Thymus (tissue), 11 donors: Measurements from ENCODE around the gene STARD8. TPM values are rescaled to one million over a fixed set of nuclear protein-coding genes. Genes with fewer than 3 reads are reported as not detected.

Experiments
- DNase-seq, 9 donors: peaks; one replicate each; pipeline ENCODE4 v3.0.0-alpha.2; 2013; ENCODE audit warnings: low spot score in 9 of 9, low read depth in 6 of 9, missing footprints in 1 of 9
- H3K27ac ChIP-seq, 2 donors: one replicate each; pipeline ENCODE4 v1.5.1; 2013; ENCODE audit warnings: control low read depth in 1 of 2, low read depth in 1 of 2, low read length in 1 of 2, mild to moderate bottlenecking in 1 of 2, moderate library complexity in 1 of 2
- H3K27me3 ChIP-seq, 2 donors: one replicate each; pipeline ENCODE4 v1.5.1; 2013; ENCODE audit warnings: low read length in 1 of 2; ENCODE audit not compliant: control insufficient read depth in 2 of 2, insufficient read depth in 1 of 2
- H3K36me3 ChIP-seq, 2 donors: one replicate each; pipeline ENCODE4 v1.5.1; 2013; ENCODE audit warnings: low read length in 1 of 2, mild to moderate bottlenecking in 1 of 2, moderate library complexity in 1 of 2; ENCODE audit not compliant: control insufficient read depth in 2 of 2, insufficient read depth in 2 of 2
- H3K4me1 ChIP-seq, 2 donors: one replicate each; pipeline ENCODE4 v1.5.1; 2013; ENCODE audit warnings: low read length in 2 of 2; ENCODE audit not compliant: control insufficient read depth in 2 of 2, insufficient read depth in 2 of 2
- H3K4me3 ChIP-seq, 2 donors: one replicate each; pipeline ENCODE4 v1.5.1; 2013; ENCODE audit warnings: low read length in 2 of 2, control low read depth in 1 of 2, mild to moderate bottlenecking in 1 of 2
- H3K9me3 ChIP-seq, 2 donors: one replicate each; pipeline ENCODE4 v1.5.1; 2013; ENCODE audit warnings: low read length in 1 of 2, mild to moderate bottlenecking in 1 of 2; ENCODE audit not compliant: control insufficient read depth in 2 of 2, insufficient read depth in 1 of 2
- WGBS: extraction: QIAGEN DNeasy Blood & Tissue Kit; methylation state at CpG from one replicate; pipeline ENCODE4 v1.1.7; 2013; 5-methylcytosine and 5-hydroxymethylcytosine counted together
- polyA plus RNA-seq: library from polyadenylated mRNA; stranded (reverse); fragments of 200-250 nt; gene quantifications from one replicate; pipeline ENCODE4 v1.2.3, GENCODE V29; 2013
- total RNA-seq: library from RNA; stranded (reverse); fragments of 120-200 nt; gene quantifications from one replicate; pipeline ENCODE4 v1.2.4, GENCODE V29; 2013
- donor health status: healthy.

The STARD8 gene
- total and polyA plus RNA-seq, 2 donors, result 1.9 to 2.8 TPM

GRCh38 chrX:68666580-68666979, 19.1 kb downstream of the STARD8 start:
- Histone ChIP-seq H3K9me3 (no peaks in the 10 kb centered on the region), H3K27me3 (no peaks in the 10 kb centered on the region), H3K4me1 (no peaks in the 10 kb centered on the region), H3K27ac (no peak overlapping the region), H3K36me3 (no peaks in the 10 kb centered on the region), H3K4me3 (no peak overlapping the region)
- DNase-seq, result no peak
- 95% methylated on average over 5 of the region's 5 CpGs for WGBS

- WGBS, result 94% methylated on average over 10 of the region's 10 CpGs
- Histone ChIP-seq H3K9me3 (no peaks in the 10 kb centered on the region), H3K4me3 (no peak overlapping the region), H3K36me3 (no peaks in the 10 kb centered on the region), H3K27me3 (no peaks in the 10 kb centered on the region), H3K27ac (no peak overlapping the region), H3K4me1 (no peaks in the 10 kb centered on the region)
- no peak for DNase-seq
Measured at GRCh38 chrX:68669094-68669860, 21.8 kb downstream of the STARD8 start.

- no peaks in the 10 kb centered on the region for H3K9me3 ChIP-seq
- WGBS, result 87% methylated on average over 3 of the region's 3 CpGs
Measured at GRCh38 chrX:68669871-68670270, 22.4 kb downstream of the STARD8 start.

GRCh38 chrX:68671221-68671620, 23.8 kb downstream of the STARD8 start:
- H3K4me1 ChIP-seq, result no peaks in the 10 kb centered on the region
- DNase-seq, result no peak
- no peaks in the 10 kb centered on the region for H3K36me3 ChIP-seq
- H3K9me3 ChIP-seq, result no peaks in the 10 kb centered on the region
- no peak overlapping the region for H3K27ac ChIP-seq
- H3K27me3 ChIP-seq, result no peaks in the 10 kb centered on the region
- no peak overlapping the region for H3K4me3 ChIP-seq

More at GRCh38 chrX:68669871-68670270, 22.4 kb downstream of the STARD8 start:
- Histone ChIP-seq H3K4me1 (no peaks in the 10 kb centered on the region), H3K27ac (no peak overlapping the region), H3K36me3 (no peaks in the 10 kb centered on the region), H3K4me3 (no peak overlapping the region), H3K27me3 (no peaks in the 10 kb centered on the region)
- DNase-seq, result no peak

DNA sequence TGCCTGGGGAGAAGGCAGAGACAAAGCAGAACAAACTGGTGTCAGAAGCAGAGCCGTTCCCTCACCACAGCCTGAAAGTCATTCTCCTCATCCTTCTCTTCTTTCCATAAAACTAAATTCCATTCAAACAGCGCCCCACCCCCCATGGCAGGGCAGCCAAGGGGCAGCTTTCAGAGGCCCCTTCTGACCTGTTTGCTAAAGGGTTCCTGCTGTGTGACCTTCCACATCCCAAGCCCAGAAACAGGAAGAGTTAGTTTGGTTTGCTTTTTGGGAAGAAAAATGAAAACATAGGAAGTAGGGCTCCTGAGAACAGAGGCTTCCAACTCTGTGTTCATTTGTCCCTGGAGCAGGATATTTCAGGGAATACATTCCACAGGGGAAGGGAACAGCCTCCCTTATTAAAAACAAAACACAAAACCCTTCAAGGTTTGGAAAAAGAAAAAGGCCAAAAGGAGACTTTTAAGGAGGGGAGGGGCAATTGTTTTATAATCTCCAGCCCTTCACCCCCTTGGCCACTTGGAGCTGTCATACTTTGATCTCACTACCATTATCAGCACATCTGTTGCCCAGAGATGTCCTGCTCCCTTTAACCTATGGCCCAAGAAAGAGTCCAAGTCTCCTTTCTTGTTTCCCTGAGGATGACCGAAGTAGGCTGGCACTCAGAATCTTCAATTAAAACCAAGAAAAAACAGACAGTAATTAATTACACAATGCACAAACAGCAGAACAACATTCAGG, 25.3 kb downstream of the STARD8 start:
- no peaks in the 10 kb centered on the region for H3K36me3 ChIP-seq
- no peak overlapping the region for H3K27ac ChIP-seq
- no peaks in the 10 kb centered on the region for H3K9me3 ChIP-seq
- no peaks in the 10 kb centered on the region for H3K27me3 ChIP-seq
- no peak for DNase-seq
- no peak overlapping the region for H3K4me3 ChIP-seq
- no peaks in the 10 kb centered on the region for H3K4me1 ChIP-seq
- WGBS, result 94% methylated on average over 3 of the region's 3 CpGs

DNA sequence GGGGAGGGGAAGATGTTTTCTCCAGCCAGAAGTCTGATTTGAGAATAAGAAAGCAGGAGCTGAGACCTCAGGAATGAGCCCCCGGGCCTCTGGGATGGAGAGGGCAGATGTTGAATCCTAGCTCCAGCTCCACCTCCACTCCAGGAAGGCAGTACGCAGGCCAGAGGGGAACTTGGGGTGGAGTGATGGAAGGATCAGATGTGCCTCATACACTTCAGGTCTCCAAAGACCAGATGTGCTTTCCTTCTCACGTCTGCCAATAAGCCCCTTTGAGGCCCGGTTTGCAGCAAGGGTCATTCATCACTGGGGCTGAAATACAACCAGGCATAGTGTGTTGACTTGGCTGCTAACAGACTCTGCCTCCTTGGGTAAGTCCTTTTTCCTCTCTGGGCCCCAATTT, 28.1 kb downstream of the STARD8 start:
- no peaks in the 10 kb centered on the region for H3K27me3 ChIP-seq
- peaks cover 0 to 6% of the 10 kb centered on the region in 2 donors for H3K4me1 ChIP-seq
- no peak for DNase-seq
- no peak overlapping the region for H3K4me3 ChIP-seq
- WGBS, result 91% methylated on average over 4 of the region's 4 CpGs
- no peak overlapping the region for H3K27ac ChIP-seq
- H3K9me3 ChIP-seq, result no peaks in the 10 kb centered on the region
- no peaks in the 10 kb centered on the region for H3K36me3 ChIP-seq

GRCh38 chrX:68676335-68676734, 28.9 kb downstream of the STARD8 start:
- no peaks in the 10 kb centered on the region for H3K36me3 ChIP-seq
- no peaks in the 10 kb centered on the region for H3K9me3 ChIP-seq
- peaks cover 0 to 12% of the 10 kb centered on the region in 2 donors for H3K4me1 ChIP-seq
- 91% methylated on average over 3 of the region's 3 CpGs for WGBS
- no peak overlapping the region for H3K27ac ChIP-seq
- H3K27me3 ChIP-seq, result no peaks in the 10 kb centered on the region
- DNase-seq, result no peak
- H3K4me3 ChIP-seq, result no peak overlapping the region

DNA sequence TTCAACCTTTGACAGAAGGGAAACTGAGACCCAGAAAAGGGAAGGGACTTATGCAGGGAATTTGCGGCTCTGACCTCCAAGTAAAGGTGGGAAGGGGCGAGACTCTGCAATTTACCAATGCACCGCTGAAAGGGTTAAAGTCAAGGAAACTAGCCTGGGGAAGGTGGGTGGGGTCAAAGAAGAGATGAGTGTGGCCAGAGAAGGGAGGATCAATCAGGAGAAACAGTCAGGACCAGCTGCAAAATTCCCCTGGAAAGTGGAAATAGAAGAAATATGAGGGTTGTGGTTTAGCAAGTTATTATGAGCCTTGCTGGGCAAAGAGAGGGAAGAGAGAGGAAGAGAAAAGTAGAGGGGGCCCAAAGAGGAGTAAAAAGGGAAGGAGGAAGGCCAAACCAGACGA, 30.5 kb downstream of the STARD8 start:
- no peak for DNase-seq
- no peaks in the 10 kb centered on the region for H3K36me3 ChIP-seq
- WGBS, result 70% methylated on average over 4 of the region's 4 CpGs

DNA sequence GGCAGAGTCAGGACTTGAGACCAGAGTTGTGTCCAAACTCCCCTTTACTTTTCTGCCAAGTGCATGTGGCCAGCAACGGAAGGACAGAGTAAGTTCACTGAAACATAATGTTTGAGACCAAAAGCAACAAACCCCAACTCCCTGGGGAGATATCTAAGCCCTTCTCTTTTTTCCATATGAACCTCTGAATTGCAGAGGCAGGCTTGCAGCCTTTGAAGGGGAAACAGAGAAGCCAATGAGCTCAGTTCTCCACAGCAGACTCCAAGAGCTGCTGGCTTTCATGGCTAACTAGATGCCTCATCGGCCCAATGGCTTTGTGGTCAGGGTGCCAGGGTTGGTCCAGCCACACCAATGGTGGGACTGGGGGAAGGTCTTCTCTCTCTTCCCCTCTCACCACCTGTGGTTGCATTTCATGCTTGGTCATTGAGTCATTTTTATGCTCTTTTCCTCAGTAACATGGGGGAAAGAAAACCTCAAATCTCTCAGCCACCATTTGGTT, 34.0 kb downstream of the STARD8 start:
- Histone ChIP-seq H3K27ac (no peak overlapping the region), H3K36me3 (no peaks in the 10 kb centered on the region), H3K9me3 (no peaks in the 10 kb centered on the region), H3K4me3 (no peak overlapping the region), H3K27me3 (peaks cover 0 to 2% of the 10 kb centered on the region in 2 donors), H3K4me1 (peaks cover 0 to 23% of the 10 kb centered on the region in 2 donors)
- 76% methylated on average over 2 of the region's 2 CpGs for WGBS
- no peak for DNase-seq

More for the DNA sequence above, 30.5 kb downstream of the STARD8 start:
- no peaks in the 10 kb centered on the region for H3K27me3 ChIP-seq
- H3K27ac ChIP-seq, result no peak overlapping the region
- H3K4me3 ChIP-seq, result no peak overlapping the region
- peaks cover 0 to 12% of the 10 kb centered on the region in 2 donors for H3K4me1 ChIP-seq
- no peaks in the 10 kb centered on the region for H3K9me3 ChIP-seq
